GM19240 (cell line): ENCODE results near the gene RNU2-63P.
"Not testable (repeated sequence)": the region's sequence is repeated elsewhere in the genome, so short reads cannot be mapped to it uniquely, and the experiment has no call there.

Experiments
- DNase-seq: peaks from one replicate; pipeline ENCODE4 v3.0.0; 2011; ENCODE audit warnings: low spot score; ENCODE audit not compliant: insufficient read length

The RNU2-63P gene

GRCh38 chr2:87981182-87981581, 35.2 kb downstream of the RNU2-63P start:
- not testable (repeated sequence) for DNase-seq

- not testable (repeated sequence) for DNase-seq
Observed at GRCh38 chr2:87972385-87972784, 44.0 kb downstream of the RNU2-63P start.
